ENCODE data around the gene ZNF366. TPM values are rescaled to one million over a fixed set of nuclear protein-coding genes. Genes with fewer than 3 reads are reported as not detected.
A peak's percentile ranks its signal among the peaks of the same experiment; 100 is the strongest.

The ZNF366 gene
- total RNA-seq, 1 donor from 2014 or later, result not detected

- H3K4me1 Mint-ChIP-seq (ENCODE audit: low read depth), result peaks cover 26% of the 10 kb centered on the region
- no peaks in the 10 kb centered on the region for H3K9me3 Mint-ChIP-seq (ENCODE audit: low read depth)
- peak; percentile 12 for TF ChIP-seq CTCF (IDR thresholded peaks at IDR 0.05)
- H3K27me3 Mint-ChIP-seq (ENCODE audit: low read depth), result no peaks in the 10 kb centered on the region
- H3K27ac Mint-ChIP-seq (ENCODE audit: unreplicated experiment), result peak overlapping the region; percentile 76
- H3K4me3 Mint-ChIP-seq (ENCODE audit: unreplicated experiment), result no peak overlapping the region
- DNase-seq (ENCODE audit: low spot score), result no peak
- H3K36me3 Mint-ChIP-seq (ENCODE audit: low read depth), result no peaks in the 10 kb centered on the region
Measured at GRCh38 chr5:72459089-72459661, 48.0 kb downstream of the ZNF366 start.

GRCh38 chr5:72458407-72458806 lies 48.8 kb downstream of the ZNF366 start:
- no peak for DNase-seq (ENCODE audit: low spot score)
- no peak for TF ChIP-seq CTCF (IDR thresholded peaks at IDR 0.05)
- Mint-ChIP-seq H3K27ac (ENCODE audit: unreplicated experiment) (no peak overlapping the region), H3K4me1 (ENCODE audit: low read depth) (peaks cover 27% of the 10 kb centered on the region), H3K4me3 (ENCODE audit: unreplicated experiment) (no peak overlapping the region), H3K27me3 (ENCODE audit: low read depth) (no peaks in the 10 kb centered on the region), H3K9me3 (ENCODE audit: low read depth) (no peaks in the 10 kb centered on the region), H3K36me3 (ENCODE audit: low read depth) (no peaks in the 10 kb centered on the region)

GRCh38 chr5:72457491-72457890 lies 49.7 kb downstream of the ZNF366 start:
- Mint-ChIP-seq H3K36me3 (ENCODE audit: low read depth) (no peaks in the 10 kb centered on the region), H3K27ac (ENCODE audit: unreplicated experiment) (no peak overlapping the region), H3K27me3 (ENCODE audit: low read depth) (no peaks in the 10 kb centered on the region), H3K4me3 (ENCODE audit: unreplicated experiment) (no peak overlapping the region), H3K4me1 (ENCODE audit: low read depth) (peaks cover 35% of the 10 kb centered on the region), H3K9me3 (ENCODE audit: low read depth) (no peaks in the 10 kb centered on the region)
- no peak for DNase-seq (ENCODE audit: low spot score)
- TF ChIP-seq CTCF (IDR thresholded peaks at IDR 0.05), result no peak

- Mint-ChIP-seq H3K27me3 (ENCODE audit: low read depth) (no peaks in the 10 kb centered on the region), H3K4me3 (ENCODE audit: unreplicated experiment) (no peak overlapping the region), H3K9me3 (ENCODE audit: low read depth) (no peaks in the 10 kb centered on the region), H3K36me3 (ENCODE audit: low read depth) (no peaks in the 10 kb centered on the region), H3K27ac (ENCODE audit: unreplicated experiment) (no peak overlapping the region), H3K4me1 (ENCODE audit: low read depth) (peaks cover 45% of the 10 kb centered on the region)
- no peak for DNase-seq (ENCODE audit: low spot score)
- no peak for TF ChIP-seq CTCF (IDR thresholded peaks at IDR 0.05)
Measured at GRCh38 chr5:72456391-72457074, 50.7 kb downstream of the ZNF366 start.

GRCh38 chr5:72455476-72455875 lies 51.7 kb downstream of the ZNF366 start:
- TF ChIP-seq CTCF (IDR thresholded peaks at IDR 0.05), result no peak
- Mint-ChIP-seq H3K36me3 (ENCODE audit: low read depth) (no peaks in the 10 kb centered on the region), H3K4me1 (ENCODE audit: low read depth) (peaks cover 48% of the 10 kb centered on the region), H3K27me3 (ENCODE audit: low read depth) (no peaks in the 10 kb centered on the region), H3K4me3 (ENCODE audit: unreplicated experiment) (no peak overlapping the region), H3K27ac (ENCODE audit: unreplicated experiment) (no peak overlapping the region), H3K9me3 (ENCODE audit: low read depth) (no peaks in the 10 kb centered on the region)
- DNase-seq (ENCODE audit: low spot score), result no peak
